GM12891 (cell line): ENCODE measurements around the gene TFG.

Source experiments
- POLR2A ChIP-seq: IDR thresholded peaks from 2 replicates; pipeline ENCODE4 v1.6.1; 2011; ENCODE audit warnings: low read depth, low read length, control low read depth
- POLR2AphosphoS5 ChIP-seq: IDR thresholded peaks from 2 replicates; pipeline ENCODE4 v1.6.1; 2011; ENCODE audit warnings: low read depth, low read length, control low read depth
- TAF1 ChIP-seq: IDR thresholded peaks from 2 replicates; pipeline ENCODE4 v1.6.1; 2011; ENCODE audit warnings: low read depth, low read length, control low read depth

DNA sequence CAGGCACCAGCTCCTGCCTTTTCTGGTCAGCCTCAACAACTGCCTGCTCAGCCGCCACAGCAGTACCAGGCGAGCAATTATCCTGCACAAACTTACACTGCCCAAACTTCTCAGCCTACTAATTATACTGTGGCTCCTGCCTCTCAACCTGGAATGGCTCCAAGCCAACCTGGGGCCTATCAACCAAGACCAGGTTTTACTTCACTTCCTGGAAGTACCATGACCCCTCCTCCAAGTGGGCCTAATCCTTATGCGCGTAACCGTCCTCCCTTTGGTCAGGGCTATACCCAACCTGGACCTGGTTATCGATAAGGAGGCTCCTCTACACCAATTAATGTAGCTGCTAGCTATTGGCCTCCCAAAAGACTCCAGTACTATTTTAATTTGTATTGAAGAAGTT is 38.9 kb downstream of the TFG start:
- TF ChIP-seq POLR2A = no peak
- no peak for TF ChIP-seq POLR2AphosphoS5
- TF ChIP-seq TAF1 = no peak
